Trophoblast cell (in vitro differentiated cells and primary cell): ENCODE data around the gene PLA2G4C.

Source experiments
- DNase-seq, 2 donors: peaks; one replicate each; pipeline ENCODE4 v3.0.0-alpha.2; 2016
- H2AFZ ChIP-seq: 2 replicates; pipeline ENCODE4 v1.6.1; 2013; ENCODE audit warnings: low read length, moderate library complexity, mild to moderate bottlenecking; ENCODE audit not compliant: insufficient read depth, poor library complexity
- H2AK5ac ChIP-seq: 2 replicates; pipeline ENCODE4 v1.6.1; 2013; ENCODE audit warnings: mild to moderate bottlenecking, low read length
- H2BK120ac ChIP-seq: 2 replicates; pipeline ENCODE4 v1.6.1; 2013; ENCODE audit warnings: low read length, mild to moderate bottlenecking, moderate library complexity; ENCODE audit not compliant: insufficient read depth, poor library complexity
- H2BK12ac ChIP-seq: 2 replicates; pipeline ENCODE4 v1.6.1; 2013; ENCODE audit warnings: mild to moderate bottlenecking, low read length, moderate library complexity
- H2BK5ac ChIP-seq: 2 replicates; pipeline ENCODE4 v1.6.1; 2013; ENCODE audit warnings: low read length, low read depth, moderate library complexity, mild to moderate bottlenecking; ENCODE audit not compliant: poor library complexity
- H3K14ac ChIP-seq: 2 replicates; pipeline ENCODE4 v1.6.1; 2013; ENCODE audit warnings: mild to moderate bottlenecking, low read length
- H3K18ac ChIP-seq: 2 replicates; pipeline ENCODE4 v1.6.1; 2013; ENCODE audit warnings: mild to moderate bottlenecking, low read length
- H3K23ac ChIP-seq: 2 replicates; pipeline ENCODE4 v1.6.1; 2013; ENCODE audit warnings: low read length
- H3K27ac ChIP-seq: 2 replicates; pipeline ENCODE4 v1.5.1; 2013; ENCODE audit warnings: low read depth, mild to moderate bottlenecking, inconsistent platforms, low read length, moderate library complexity
- H3K27me3 ChIP-seq: 2 replicates; pipeline ENCODE4 v1.6.1; 2013; ENCODE audit warnings: inconsistent platforms, mild to moderate bottlenecking, low read length, moderate library complexity; ENCODE audit not compliant: insufficient read depth
- H3K36me3 ChIP-seq, 2 experiments: 1 replicate in 1 of 2; 2 replicates in 1 of 2; pipeline ENCODE4 v1.6.1; 2013; ENCODE audit warnings: low read length in 2 of 2, mild to moderate bottlenecking in 2 of 2, moderate library complexity in 1 of 2; ENCODE audit not compliant: insufficient read depth in 2 of 2, control insufficient read depth in 1 of 2
- H3K4ac ChIP-seq: 2 replicates; pipeline ENCODE4 v1.6.1; 2013; ENCODE audit warnings: low read depth, mild to moderate bottlenecking, low read length, moderate library complexity
- H3K4me1 ChIP-seq, 2 experiments: 1 replicate in 1 of 2; 2 replicates in 1 of 2; pipeline ENCODE4 v1.6.1; 2013; ENCODE audit warnings: low read length in 2 of 2, mild to moderate bottlenecking in 2 of 2, moderate library complexity in 1 of 2; ENCODE audit not compliant: insufficient read depth in 2 of 2, control insufficient read depth in 1 of 2
- H3K4me2 ChIP-seq: 2 replicates; pipeline ENCODE4 v1.6.1; 2013; ENCODE audit warnings: inconsistent platforms, mild to moderate bottlenecking, low read length, moderate library complexity
- H3K4me3 ChIP-seq: 2 replicates; pipeline ENCODE4 v1.5.1; 2013; ENCODE audit warnings: mild to moderate bottlenecking, low read depth, low read length, inconsistent platforms
- H3K79me1 ChIP-seq: one replicate; pipeline ENCODE4 v1.6.1; 2013; ENCODE audit warnings: low read length
- H3K79me2 ChIP-seq: 2 replicates; pipeline ENCODE4 v1.6.1; 2013; ENCODE audit warnings: low read length, mild to moderate bottlenecking; ENCODE audit not compliant: control insufficient read depth, insufficient read depth, poor library complexity
- H3K9ac ChIP-seq: 2 replicates; pipeline ENCODE4 v1.6.1; 2013; ENCODE audit warnings: mild to moderate bottlenecking, low read length
- H3K9me3 ChIP-seq: 2 replicates; pipeline ENCODE4 v1.6.1; 2013; ENCODE audit warnings: low read depth, mild to moderate bottlenecking, control low read depth, inconsistent platforms, low read length; ENCODE audit not compliant: insufficient read depth
- H4K12ac ChIP-seq: 2 replicates; pipeline ENCODE4 v1.6.1; 2013; ENCODE audit warnings: low read depth, mild to moderate bottlenecking, low read length, moderate library complexity
- H4K8ac ChIP-seq: 2 replicates; pipeline ENCODE4 v1.6.1; 2013; ENCODE audit warnings: low read depth, mild to moderate bottlenecking, low read length, moderate library complexity
- H4K91ac ChIP-seq: one replicate; pipeline ENCODE4 v1.6.1; 2013; ENCODE audit warnings: low read depth, mild to moderate bottlenecking, low read length, moderate library complexity
- WGBS: extraction: QIAGEN DNeasy Blood & Tissue Kit; methylation state at CpG from one replicate; pipeline ENCODE4 v1.1.7; 2013; ENCODE audit warnings: missing lambda C conversion rate; ENCODE audit not compliant: insufficient read length, insufficient coverage; ENCODE audit errors: extremely low coverage; 5-methylcytosine and 5-hydroxymethylcytosine counted together

PLA2G4C gene

DNA sequence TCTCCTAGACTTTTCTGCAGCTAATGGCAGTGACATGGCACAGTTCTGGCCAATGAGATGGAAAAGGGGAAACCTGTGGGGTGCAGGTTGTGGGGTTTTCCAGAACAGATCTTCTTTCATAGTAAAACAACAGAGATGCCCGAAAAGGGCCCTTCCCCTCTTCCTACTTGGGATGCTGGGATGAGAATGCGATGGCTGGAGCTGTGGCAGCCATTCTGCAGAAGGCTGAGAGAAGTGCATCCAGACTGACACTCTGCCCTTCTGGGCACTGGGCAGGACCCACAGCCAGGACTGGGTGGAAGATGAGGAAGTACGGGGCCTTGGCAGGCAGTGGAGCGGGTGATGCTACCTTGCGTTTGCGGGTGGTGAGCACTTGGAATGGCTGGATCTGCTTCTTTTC lies 16.9 kb upstream of the PLA2G4C start:
- Histone ChIP-seq H4K91ac (no peak overlapping the region), H3K36me3 (peaks cover 55 to 60% of the 10 kb centered on the region in 2 experiments), H3K27me3 (no peaks in the 10 kb centered on the region), H3K27ac (no peak overlapping the region), H3K23ac (no peak overlapping the region), H2AFZ (no peak overlapping the region), H3K79me1 (peaks cover 8% of the 10 kb centered on the region), H3K4me1 (peaks cover 6 to 9% of the 10 kb centered on the region in 2 experiments), H3K4me3 (no peak overlapping the region), H3K9ac (no peak overlapping the region), H3K9me3 (peaks cover 5% of the 10 kb centered on the region), H2BK120ac (no peak overlapping the region), H4K12ac (no peak overlapping the region), H3K79me2 (no peaks in the 10 kb centered on the region), H3K18ac (no peak overlapping the region), H2BK5ac (no peak overlapping the region), H2BK12ac (no peak overlapping the region), H3K4me2 (no peak overlapping the region), H2AK5ac (no peak overlapping the region), H3K4ac (no peak overlapping the region), H3K14ac (no peak overlapping the region), H4K8ac (no peak overlapping the region)
- no CpG with 5 or more reads among the region's 6 CpGs for WGBS
- no peak for DNase-seq

DNA sequence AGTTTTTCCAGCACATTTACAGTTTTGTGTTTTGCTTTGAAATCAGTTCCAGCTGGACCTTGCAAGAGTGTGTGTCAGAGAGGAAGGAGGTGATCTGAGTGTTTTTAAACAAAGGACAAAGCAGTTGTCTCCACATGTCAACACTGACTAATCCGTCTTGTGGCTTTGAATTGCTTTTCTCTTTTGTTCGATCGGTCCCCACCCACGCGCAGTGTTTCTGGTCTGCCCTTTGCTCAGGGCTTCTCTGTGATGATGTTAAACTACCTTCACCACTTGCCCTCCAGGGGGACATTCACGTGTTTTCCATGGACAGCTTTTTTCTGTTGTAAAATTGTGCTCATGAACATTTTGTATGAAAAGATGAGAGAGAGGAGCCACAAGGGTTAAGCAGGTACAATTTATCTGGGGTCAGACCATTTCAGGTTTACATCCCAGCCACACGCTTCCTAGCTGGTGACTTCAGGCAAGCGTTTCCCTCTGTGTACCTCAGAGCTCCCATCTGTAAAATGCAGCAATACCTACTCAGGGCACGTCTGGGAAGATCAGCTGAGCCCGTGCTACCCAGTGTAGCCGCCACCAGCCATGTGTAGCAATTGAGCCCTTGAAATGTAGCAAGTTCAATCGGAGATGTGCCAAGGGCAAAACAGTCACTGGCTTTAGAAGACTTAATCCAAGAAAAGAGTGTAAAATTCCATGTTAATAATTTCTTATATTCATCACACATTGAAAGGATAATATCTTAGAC lies 13.5 kb upstream of the PLA2G4C start:
- H3K4me3 ChIP-seq, result no peak overlapping the region
- H3K36me3 ChIP-seq, result peaks cover 42 to 45% of the 10 kb centered on the region in 2 experiments
- H2BK5ac ChIP-seq, result no peak overlapping the region
- peak overlapping the region; percentile 29 for H4K91ac ChIP-seq
- H2BK12ac ChIP-seq, result peak overlapping the region; percentile 38
- H3K4me2 ChIP-seq, result no peak overlapping the region
- H2AK5ac ChIP-seq, result no peak overlapping the region
- no peak overlapping the region for H3K27ac ChIP-seq
- H3K18ac ChIP-seq, result no peak overlapping the region
- peak overlapping the region; percentile 45 for H4K12ac ChIP-seq
- H3K4me1 ChIP-seq, result peaks cover 14 to 16% of the 10 kb centered on the region in 2 experiments
- H3K14ac ChIP-seq, result no peak overlapping the region
- no peak for DNase-seq
- no peak overlapping the region for H3K9ac ChIP-seq
- H3K79me1 ChIP-seq, result peaks cover 15% of the 10 kb centered on the region
- H3K9me3 ChIP-seq, result peaks cover 7% of the 10 kb centered on the region
- no peak overlapping the region for H2AFZ ChIP-seq
- WGBS, result no CpG with 5 or more reads among the region's 12 CpGs
- H4K8ac ChIP-seq, result no peak overlapping the region
- no peak overlapping the region for H3K23ac ChIP-seq
- no peaks in the 10 kb centered on the region for H3K27me3 ChIP-seq
- no peak overlapping the region for H3K4ac ChIP-seq
- no peaks in the 10 kb centered on the region for H3K79me2 ChIP-seq
- no peak overlapping the region for H2BK120ac ChIP-seq

DNA sequence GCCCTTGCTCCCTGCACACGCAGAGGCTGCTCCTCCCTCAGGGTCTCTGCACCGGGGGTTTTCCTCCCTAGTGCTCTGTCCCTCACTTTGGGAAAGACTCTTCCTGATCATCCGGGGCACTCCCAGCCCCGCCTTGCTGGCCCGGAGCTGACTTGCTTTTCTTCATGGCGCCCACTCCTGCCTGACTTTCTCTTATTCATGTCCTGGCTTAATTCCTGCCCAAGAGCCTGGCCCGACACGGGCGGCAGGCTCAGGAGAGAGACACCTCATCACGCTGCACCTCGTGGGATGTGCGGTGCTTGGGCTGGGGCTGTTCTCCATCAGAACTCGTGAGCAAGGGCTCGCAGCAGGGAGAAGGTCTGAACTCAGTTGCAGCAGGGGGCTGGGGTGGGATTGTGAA lies 11.8 kb upstream of the PLA2G4C start:
- Histone ChIP-seq H3K9ac (no peak overlapping the region), H4K12ac (no peak overlapping the region), H3K36me3 (peaks cover 41 to 45% of the 10 kb centered on the region in 2 experiments)

DNA sequence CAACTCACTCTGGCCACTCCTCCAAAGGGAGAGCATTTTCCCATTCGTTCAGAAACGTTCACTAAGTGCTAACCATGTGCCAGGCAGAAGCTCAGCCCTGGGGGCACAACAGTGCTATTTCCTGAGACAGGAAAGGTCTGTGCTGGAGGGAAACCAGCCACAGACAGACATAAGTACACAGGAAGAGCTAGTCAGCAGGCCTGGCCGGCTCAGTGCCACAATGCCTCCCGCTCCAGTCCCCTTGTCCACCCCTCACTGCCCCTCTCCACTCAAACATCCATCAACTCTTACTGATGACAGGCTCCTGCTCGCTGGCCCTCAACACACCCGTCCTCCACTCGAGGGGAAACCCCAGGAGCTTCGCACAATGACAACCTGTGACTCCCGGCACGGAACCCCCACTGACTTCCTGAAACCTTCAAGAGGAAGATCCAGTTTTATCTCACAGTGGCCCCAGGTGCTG lies 11.3 kb upstream of the PLA2G4C start:
- Histone ChIP-seq H3K79me1 (peaks cover 15% of the 10 kb centered on the region), H3K4me2 (no peak overlapping the region), H4K91ac (peak overlapping the region; percentile 72), H3K4ac (no peak overlapping the region), H3K9me3 (peaks cover 2% of the 10 kb centered on the region), H2BK120ac (peak overlapping the region; percentile 2), H4K8ac (peak overlapping the region; percentile 63), H3K18ac (peak overlapping the region; percentile 31), H4K12ac (no peak overlapping the region), H2BK12ac (peak overlapping the region; percentile 43), H3K9ac (no peak overlapping the region), H3K79me2 (no peaks in the 10 kb centered on the region), H3K27ac (peak overlapping the region; percentile 82), H3K14ac (peak overlapping the region; percentile 5), H3K36me3 (peaks cover 37 to 41% of the 10 kb centered on the region in 2 experiments), H3K27me3 (no peaks in the 10 kb centered on the region), H2BK5ac (peak overlapping the region; percentile 48), H2AK5ac (peak overlapping the region; percentile 61), H3K4me1 (peaks cover 14 to 16% of the 10 kb centered on the region in 2 experiments), H3K23ac (no peak overlapping the region), H2AFZ (no peak overlapping the region), H3K4me3 (no peak overlapping the region)
- no CpG with 5 or more reads among the region's 10 CpGs for WGBS
- no peak for DNase-seq

More for the DNA sequence above, 11.8 kb upstream of the PLA2G4C start:
- Histone ChIP-seq H3K4me2 (no peak overlapping the region), H3K4ac (no peak overlapping the region), H3K79me2 (no peaks in the 10 kb centered on the region), H3K4me1 (peaks cover 14 to 16% of the 10 kb centered on the region in 2 experiments), H2BK5ac (peak overlapping the region; percentile 48), H2BK12ac (peak overlapping the region; percentile 47), H3K23ac (no peak overlapping the region), H3K4me3 (no peak overlapping the region), H2BK120ac (peak overlapping the region; percentile 2), H3K27ac (peak overlapping the region; percentile 82), H3K14ac (peak overlapping the region; percentile 5), H3K18ac (peak overlapping the region; percentile 31), H3K79me1 (peaks cover 15% of the 10 kb centered on the region), H3K9me3 (peaks cover 5% of the 10 kb centered on the region), H4K91ac (peak overlapping the region; percentile 72), H2AK5ac (peak overlapping the region; percentile 61), H4K8ac (peak overlapping the region; percentile 63), H3K27me3 (no peaks in the 10 kb centered on the region), H2AFZ (no peak overlapping the region)
- DNase-seq, result no peak
- WGBS, result no CpG with 5 or more reads among the region's 14 CpGs
